ENCODE results near the gene SMIM10L1. TPM values are rescaled to one million over a fixed set of nuclear protein-coding genes. Genes with fewer than 3 reads are reported as not detected.
A peak's percentile ranks its signal among the peaks of the same experiment; 100 is the strongest.

The SMIM10L1 gene
- total and polyA plus RNA-seq, 12 donors = 12.5 to 26.2 (median 19.3) TPM

- intact Hi-C loops (cut with DNase I) = no loop called here
- Histone ChIP-seq H3K27me3 (no peaks in the 10 kb centered on the region), H3K27ac (no peak overlapping the region), H3K4me3 (no peak overlapping the region), H3K36me3 (peaks cover 0 to 14% (median 0%) of the 10 kb centered on the region in 9 donors), H3K4me1 (peaks cover 0 to 28% (median 13%) of the 10 kb centered on the region in 9 donors), H3K9me3 (peaks cover 0 to 24% (median 0%) of the 10 kb centered on the region in 11 donors)
- TF ChIP-seq, protein P1, sequence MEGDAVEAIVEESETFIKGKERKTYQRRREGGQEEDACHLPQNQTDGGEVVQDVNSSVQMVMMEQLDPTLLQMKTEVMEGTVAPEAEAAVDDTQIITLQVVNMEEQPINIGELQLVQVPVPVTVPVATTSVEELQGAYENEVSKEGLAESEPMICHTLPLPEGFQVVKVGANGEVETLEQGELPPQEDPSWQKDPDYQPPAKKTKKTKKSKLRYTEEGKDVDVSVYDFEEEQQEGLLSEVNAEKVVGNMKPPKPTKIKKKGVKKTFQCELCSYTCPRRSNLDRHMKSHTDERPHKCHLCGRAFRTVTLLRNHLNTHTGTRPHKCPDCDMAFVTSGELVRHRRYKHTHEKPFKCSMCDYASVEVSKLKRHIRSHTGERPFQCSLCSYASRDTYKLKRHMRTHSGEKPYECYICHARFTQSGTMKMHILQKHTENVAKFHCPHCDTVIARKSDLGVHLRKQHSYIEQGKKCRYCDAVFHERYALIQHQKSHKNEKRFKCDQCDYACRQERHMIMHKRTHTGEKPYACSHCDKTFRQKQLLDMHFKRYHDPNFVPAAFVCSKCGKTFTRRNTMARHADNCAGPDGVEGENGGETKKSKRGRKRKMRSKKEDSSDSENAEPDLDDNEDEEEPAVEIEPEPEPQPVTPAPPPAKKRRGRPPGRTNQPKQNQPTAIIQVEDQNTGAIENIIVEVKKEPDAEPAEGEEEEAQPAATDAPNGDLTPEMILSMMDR (IDR thresholded peaks at IDR 0.05) = no peak
- ATAC-seq (no peak), DNase-seq (no peak)
- 95 to 97% methylated on average over 1 of the region's 1 CpG for WGBS, 2 donors
Observed at GRCh38 chr12:11154400-11154925, 16.5 kb upstream of the SMIM10L1 start.

GRCh38 chr12:11158885-11159444 lies 12.0 kb upstream of the SMIM10L1 start:
- H3K4me3 ChIP-seq = no peak overlapping the region
- TF ChIP-seq, protein P1 (IDR thresholded peaks at IDR 0.05) = no peak
- H3K27ac ChIP-seq = peak overlapping the region in 2 of 10 donors; percentile 5 to 6
- H3K27me3 ChIP-seq = no peaks in the 10 kb centered on the region
- intact Hi-C loops (cut with DNase I) = no loop called here
- H3K36me3 ChIP-seq = peaks cover 0 to 27% (median 0%) of the 10 kb centered on the region in 9 donors
- H3K4me1 ChIP-seq = peaks cover 0 to 33% (median 8%) of the 10 kb centered on the region in 9 donors
- 47 to 53% methylated on average over 5 of the region's 5 CpGs for WGBS, 2 donors
- H3K9me3 ChIP-seq = peaks cover 0 to 24% (median 0%) of the 10 kb centered on the region in 11 donors
- peak in 3 of 8 donors; percentile 55 to 65 (median 61) for ATAC-seq
- DNase-seq = no peak

DNA sequence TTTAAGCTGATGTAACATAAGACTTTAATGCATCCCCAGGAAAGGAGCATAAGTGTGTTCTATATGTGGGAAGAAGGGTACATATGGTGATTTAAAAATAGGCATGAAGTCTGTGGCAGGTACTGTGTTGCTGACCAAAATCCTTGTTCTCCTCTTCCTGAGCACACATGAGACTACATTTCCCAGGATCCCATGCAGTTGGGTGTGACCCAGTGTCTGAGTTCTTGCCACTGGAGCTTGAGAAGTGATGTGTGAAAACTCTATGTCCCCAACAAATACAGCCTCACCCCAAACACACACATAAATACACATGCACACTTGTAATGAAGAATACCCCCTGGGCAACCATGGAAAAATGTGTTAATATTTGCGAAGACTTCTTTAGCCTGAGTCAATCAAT lies 8.5 kb upstream of the SMIM10L1 start:
- Histone ChIP-seq H3K4me1 (peaks cover 0 to 37% (median 8%) of the 10 kb centered on the region in 9 donors), H3K36me3 (peaks cover 0 to 35% (median 0%) of the 10 kb centered on the region in 9 donors), H3K27me3 (no peaks in the 10 kb centered on the region), H3K9me3 (no peaks in the 10 kb centered on the region), H3K4me3 (no peak overlapping the region), H3K27ac (no peak overlapping the region)
- no peak for DNase-seq
- 94 to 98% methylated on average over 1 of the region's 1 CpG for WGBS, 2 donors
- TF ChIP-seq, protein P1 (IDR thresholded peaks at IDR 0.05) = no peak
- ATAC-seq = no peak
- intact Hi-C loops (cut with DNase I) = loop anchor here in 1 of 10 donors (10.0 kb wide), 1 partner anchor 98 kb away; the partner anchor contains the start of gene TAS2R46

DNA sequence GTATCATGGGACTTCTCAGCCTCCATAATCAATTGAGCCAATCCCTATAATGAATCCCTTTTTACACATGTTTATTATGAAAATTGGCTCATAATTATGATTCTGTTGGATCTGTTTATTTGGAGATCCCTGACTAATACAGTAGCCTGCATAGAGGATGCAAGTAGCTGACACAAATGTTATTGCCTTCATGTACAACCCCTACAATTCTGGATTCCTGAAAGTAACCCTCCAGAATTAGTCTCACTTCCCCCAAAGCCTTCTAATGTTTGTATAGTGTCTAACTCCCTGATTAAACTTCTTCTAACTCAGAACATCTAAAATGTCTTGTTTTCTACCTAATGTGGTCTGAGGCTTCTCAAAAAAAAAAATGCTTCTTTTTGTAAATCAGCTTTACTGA lies 6.6 kb upstream of the SMIM10L1 start:
- ATAC-seq (no peak), DNase-seq (no peak)
- peaks cover 0 to 39% (median 0%) of the 10 kb centered on the region in 9 donors for H3K36me3 ChIP-seq
- no peak overlapping the region for H3K27ac ChIP-seq
- no peaks in the 10 kb centered on the region for H3K27me3 ChIP-seq
- TF ChIP-seq, protein P1 (IDR thresholded peaks at IDR 0.05) = no peak
- intact Hi-C loops (cut with DNase I) = loop anchor here in 1 of 10 donors (10.0 kb wide), 1 partner anchor 100 kb away; the partner anchor contains the start of gene TAS2R46
- H3K4me3 ChIP-seq = no peak overlapping the region
- H3K9me3 ChIP-seq = no peaks in the 10 kb centered on the region
- peaks cover 3 to 33% (median 11%) of the 10 kb centered on the region in 9 donors for H3K4me1 ChIP-seq
